Heart left ventricle (tissue), 16 donors: ENCODE measurements around the gene SVBP. TPM values are rescaled to one million over a fixed set of nuclear protein-coding genes. Genes with fewer than 3 reads are reported as not detected.

ENCODE experiments used
- ATAC-seq, 4 donors: fragments of 200-7000 bp; cut with Tn5 transposase; one replicate each; pipeline ENCODE4 v1.9.1; 2020 to 2022; ENCODE audit warnings: moderate library complexity in 4 of 4, mild to moderate bottlenecking in 3 of 4, moderate number of reproducible peaks in 1 of 4
- DNase-seq, 5 donors: peaks; one replicate each; pipeline ENCODE4 v3.0.0-alpha.2; 2020
- H3K27ac ChIP-seq, 12 donors: fragments of 200-600 bp; sonication (generic) in 4 of 12; one replicate each; pipeline versions ENCODE4 v1.5.0 to v1.8.0; 2016 to 2022; ENCODE audit warnings: mild to moderate bottlenecking in 2 of 12
- H3K27me3 ChIP-seq, 9 donors: fragments of 200-600 bp; sonication (generic) in 2 of 9; one replicate each; pipeline versions ENCODE4 v1.5.1 to v1.8.0; 2016 to 2022; ENCODE audit warnings: mild to moderate bottlenecking in 3 of 9
- H3K36me3 ChIP-seq, 9 donors: fragments of 200-600 bp; sonication (generic) in 2 of 9; one replicate each; pipeline versions ENCODE4 v1.5.0 to v1.8.0; 2018 to 2022; ENCODE audit warnings: mild to moderate bottlenecking in 2 of 9
- H3K4me1 ChIP-seq, 12 donors: fragments of 200-600 bp; sonication (generic) in 4 of 12; one replicate each; pipeline versions ENCODE4 v1.5.0 to v1.8.0; 2016 to 2022; ENCODE audit warnings: mild to moderate bottlenecking in 3 of 12
- H3K4me3 ChIP-seq, 12 donors: fragments of 200-600 bp; sonication (generic) in 4 of 12; one replicate each; pipeline versions ENCODE4 v1.5.0 to v1.8.0; 2017 to 2022; ENCODE audit warnings: mild to moderate bottlenecking in 9 of 12, moderate library complexity in 4 of 12
- H3K9me3 ChIP-seq, 12 donors: fragments of 200-600 bp; sonication (generic) in 4 of 12; one replicate each; pipeline versions ENCODE4 v1.5.0 to v1.8.0; 2016 to 2022; ENCODE audit warnings: mild to moderate bottlenecking in 1 of 12
- CTCF ChIP-seq, 12 donors: fragments of 200-600 bp; sonication (generic) in 4 of 12; IDR thresholded peaks; one replicate each; pipeline versions ENCODE4 v1.5.0 to v1.8.0; 2018 to 2022; ENCODE audit warnings: antibody characterized with exemption in 12 of 12, mild to moderate bottlenecking in 5 of 12
- POLR2A ChIP-seq, 2 donors: fragments of 450-650 bp; IDR thresholded peaks; one replicate each; pipeline ENCODE4 v1.6.1; 2017; ENCODE audit warnings: antibody characterized with exemption in 2 of 2, mild to moderate bottlenecking in 2 of 2, moderate library complexity in 2 of 2
- WGBS, 4 donors: extraction: QIAGEN DNeasy Blood & Tissue Kit in 2 of 4; methylation state at CpG; one replicate each; pipeline versions ENCODE4 v1.1.5 to v1.1.7; 2013 to 2018; 5-methylcytosine and 5-hydroxymethylcytosine counted together
- intact Hi-C, 10 donors: fragments of 100-400 bp; cut with DNase I; formaldehyde crosslinking; loops; one replicate each; pipeline versions ENCODE4 v1.11.1 to v1.14.2; 2022
- polyA plus RNA-seq, 2 donors: library from polyadenylated mRNA; stranded (reverse); fragments of 200-250 nt; gene quantifications; one replicate each; pipeline ENCODE4 v1.2.3, GENCODE V29; 2013
- total RNA-seq, 9 donors: library from RNA; depleted of rRNA in 2 of 9; stranded (reverse); fragments of >200 nt in 2 of 9; fragmentation: NEBNext Ultra II Directional in 3 of 9; extraction: Animal tissue kit (Norgen Biotek cat#: 25700) in 3 of 9; gene quantifications; one replicate each; pipeline versions ENCODE4 v1.1.0 to v1.2.4, GENCODE V29; 2016 to 2023
- donor health status: ischemic (EF 13 %, LVEDD 7.1; RV severe dilation, severe dysfunction).
- donor health status: healthy with polysubstance abuse.
- donor health status: DM: no; HTN: yes; CAD: no.
- donor health status: DM: no; HTN: no; CAD: no.
- donor health status: ischemic (EF 25% LVEDD 6.9; RV normal size, moderate dysfunction).
- donor health status: ischemic (EF 25% LVEDD 5.7; RV mildly dilated, moderate dysfunction).
- donor health status: healthy.
- donor health status: DM: yes; HTN: yes; CAD: no.
- donor health status: ischemic (EF 35%, LVEDD 5.7; RV mildly dilated, moderate dysfunction).
- donor health status: nonischemic (EF 11% LVEDD 7.7; RV severe dilation, severe dysfunction).
- donor health status: DM: yes; HTN: yes; CAD: no.
- donor health status: PGD.
- donor health status: ischemic (EF 29% LVEDD 5.4; RV normal size, mild dysfunction).
- donor health status: nonischemic (EF 23%, LVEDD 6.1; RV moderate dilation, normal function).

Gene SVBP
- total and polyA plus RNA-seq, 11 donors, result 11.5 to 33.5 (median 16.5) TPM

GRCh38 chr1:42847721-42848460 is 30.7 kb upstream of the SVBP start:
- peaks cover 0 to 28% (median 16%) of the 10 kb centered on the region in 12 donors for H3K4me1 ChIP-seq
- no peak for ATAC-seq
- 66 to 82% (median 68%) methylated on average over 6 of the region's 6 CpGs for WGBS, 4 donors

GRCh38 chr1:42847111-42847595 is 30.0 kb upstream of the SVBP start:
- peaks cover 1 to 37% (median 20%) of the 10 kb centered on the region in 9 donors for H3K36me3 ChIP-seq
- H3K9me3 ChIP-seq, result peaks cover 0 to 12% (median 0%) of the 10 kb centered on the region in 12 donors
- no peak for ATAC-seq
- H3K27ac ChIP-seq, result peak overlapping the region in 11 of 12 donors; percentile 85 to 96 (median 89)
- no peaks in the 10 kb centered on the region for H3K27me3 ChIP-seq
- peak overlapping the region; percentile 69 to 99 (median 90) for H3K4me3 ChIP-seq
- TF ChIP-seq CTCF (IDR thresholded peaks at IDR 0.05) (no peak), POLR2A (IDR thresholded peaks at IDR 0.05) (no peak)
- no peak for DNase-seq
- WGBS, 4 donors, result 9 to 12% (median 10%) methylated on average over 6 of the region's 6 CpGs
- peaks cover 0 to 28% (median 16%) of the 10 kb centered on the region in 12 donors for H3K4me1 ChIP-seq
- intact Hi-C loops, result loop anchor here in 2 of 10 donors (2.0 to 5.0 kb wide), 2 partner anchors 30 to 80 kb away; partner anchors contain the start of genes C1orf50 (in 1 of the 2), ERMAP (in 1 of the 2), P3H1 (in 1 of the 2) and SVBP (in 1 of the 2)

More at GRCh38 chr1:42847721-42848460, 30.7 kb upstream of the SVBP start:
- TF ChIP-seq CTCF (IDR thresholded peaks at IDR 0.05), result no peak
- TF ChIP-seq POLR2A (IDR thresholded peaks at IDR 0.05), result no peak
- DNase-seq, result no peak
- Histone ChIP-seq H3K9me3 (peaks cover 0 to 12% (median 0%) of the 10 kb centered on the region in 12 donors), H3K27ac (peak overlapping the region in 1 of 12 donors; percentile 89), H3K27me3 (no peaks in the 10 kb centered on the region), H3K4me3 (peak overlapping the region in 5 of 12 donors; percentile 78 to 97 (median 90)), H3K36me3 (peaks cover 2 to 39% (median 20%) of the 10 kb centered on the region in 9 donors)
- intact Hi-C loops, result loop anchor here in 2 of 10 donors (2.0 to 5.0 kb wide), 3 partner anchors 31 to 81 kb away; partner anchors contain the start of genes C1orf50 (in 1 of the 2), ERMAP (in 1 of the 2), P3H1 (in 1 of the 2) and SVBP (in 1 of the 2)

- intact Hi-C loops, result loop anchor here in 3 of 10 donors (1.0 to 5.0 kb wide), 3 partner anchors 29 to 79 kb away; partner anchors contain the start of genes ERMAP (in 2 of the 3), SVBP (in 2 of the 3), C1orf50 (in 1 of the 3) and P3H1 (in 1 of the 3)
- 0 to 2% (median 1%) methylated on average over 39 to 50 of the region's 50 CpGs for WGBS, 4 donors
Measured at GRCh38 chr1:42846257-42847110, 29.3 kb upstream of the SVBP start, which contains the start of gene ZNF691. TSS of gene ZNF691 (plus strand) at chr1:42846613. CDS start at chr1:42849659, 3,046 bp downstream.

More at GRCh38 chr1:42846257-42847110, 29.3 kb upstream of the SVBP start, which contains the start of gene ZNF691:
- H3K27me3 ChIP-seq, result no peaks in the 10 kb centered on the region
- peaks cover 0 to 7% (median 0%) of the 10 kb centered on the region in 12 donors for H3K9me3 ChIP-seq
- DNase-seq (peak; percentile 93 to 97 (median 96)), ATAC-seq (peak; percentile 98 to 99 (median 98))
- peaks cover 0 to 28% (median 16%) of the 10 kb centered on the region in 12 donors for H3K4me1 ChIP-seq
- peak within 1 kb of the TSS; percentile 85 to 96 (median 89) for H3K27ac ChIP-seq
- peaks cover 0 to 34% (median 17%) of the 10 kb centered on the region in 9 donors for H3K36me3 ChIP-seq
- TF ChIP-seq POLR2A (IDR thresholded peaks at IDR 0.05), result peak in 1 of 2 donors; percentile 75
- TF ChIP-seq CTCF (IDR thresholded peaks at IDR 0.05), result peak; percentile 25 to 77 (median 43)
- peak within 1 kb of the TSS; percentile 69 to 99 (median 90) for H3K4me3 ChIP-seq
